K562 (cell line): ENCODE results near the gene TCFL5. TPM values are rescaled to one million over a fixed set of nuclear protein-coding genes. Genes with fewer than 3 reads are reported as not detected.

ENCODE experiments used
- ATAC-seq: fragments of 200-7000 bp; cut with Tn5 transposase; 3 replicates; pipeline ENCODE4 v1.9.1; 2020; ENCODE audit warnings: moderate library complexity
- BruUV-seq: library from RNA; stranded (reverse); fragments of 400-500 nt; replicated peaks from 2 replicates; lab custom pipeline; 2021; lab: Mats Ljungman, UMichigan
- CTCF ChIA-PET: fragments of 300-600 bp; formaldehyde crosslinking; extraction: SDS; loops from one replicate; lab custom pipeline; 2021; ENCODE audit warnings: low intra/inter-chr PET ratio; lab: Yijun Ruan, JAX
- POLR2A ChIA-PET: fragments of 300-600, 350-650 bp; sonication (Branson Sonifier 250); formaldehyde crosslinking; extraction: SDS; loops from one replicate; lab custom pipeline; 2021; ENCODE audit warnings: antibody characterized with exemption, inconsistent platforms; lab: Yijun Ruan, JAX
- DNase-seq, 4 experiments: peaks; one replicate each; pipeline versions ENCODE4 v3.0.0 to v3.0.0-alpha.2; 2011 to 2018; ENCODE audit warnings: low spot score in 3 of 4, mixed read lengths in 3 of 4; ENCODE audit errors: extremely low read depth in 1 of 4
- FAIRE-seq: peaks from 2 replicates; lab custom pipeline; 2011; peaks lifted over from hg19 to GRCh38; lab: Jason Lieb, UNC
- H2AFZ ChIP-seq: 2 replicates; pipeline ENCODE4 v1.6.0; 2011; ENCODE audit warnings: low read depth, low read length, control low read depth, inconsistent platforms
- H3K27ac ChIP-seq: fragments of 200-600 bp; 3 replicates; pipeline ENCODE4 v1.8.0; 2011; ENCODE audit warnings: low read depth, mild to moderate bottlenecking, control low read depth, inconsistent platforms, low read length, moderate library complexity, mixed read lengths; ENCODE audit errors: extremely low read depth
- H3K27me3 ChIP-seq, 2 experiments: fragments of 300-600 bp in 1 of 2; 2 replicates in 1 of 2; 3 replicates in 1 of 2; pipeline versions ENCODE4 v1.6.0 to v1.8.0; 2011; ENCODE audit warnings: inconsistent platforms in 2 of 2, low read length in 2 of 2, mild to moderate bottlenecking in 1 of 2, mixed read lengths in 1 of 2, moderate library complexity in 1 of 2; ENCODE audit not compliant: control insufficient read depth in 2 of 2, insufficient read depth in 2 of 2
- H3K36me3 ChIP-seq: fragments of 300-600 bp; 3 replicates; pipeline ENCODE4 v1.8.0; 2011; ENCODE audit warnings: mild to moderate bottlenecking, low read length, inconsistent platforms; ENCODE audit not compliant: control insufficient read depth, insufficient read depth
- H3K4me1 ChIP-seq, 2 experiments: fragments of 200-600 bp in 1 of 2; replicated peaks in 1 of 2; 2 replicates in 1 of 2; 3 replicates in 1 of 2; pipeline versions ENCODE4 v1.5.1 to v1.8.0; 2011; ENCODE audit warnings: inconsistent platforms in 2 of 2, low read length in 2 of 2, mild to moderate bottlenecking in 1 of 2, mixed read lengths in 1 of 2, moderate library complexity in 1 of 2; ENCODE audit not compliant: control insufficient read depth in 2 of 2, insufficient read depth in 2 of 2
- H3K4me2 ChIP-seq: 2 replicates; pipeline ENCODE4 v1.6.1; 2011; ENCODE audit warnings: low read length, control low read depth, inconsistent platforms, mixed read lengths; ENCODE audit not compliant: insufficient read depth
- H3K4me3 ChIP-seq: fragments of 200-600 bp; sonication (generic), shearing (Covaris generic); 2 replicates; pipeline ENCODE4 v1.5.1; 2016; ENCODE audit warnings: control low read depth, inconsistent platforms
- H3K79me2 ChIP-seq: fragments of 200-600 bp; 3 replicates; pipeline ENCODE4 v1.8.0; 2011; ENCODE audit warnings: low read length, inconsistent platforms; ENCODE audit not compliant: control insufficient read depth, insufficient read depth
- H3K9ac ChIP-seq, 2 experiments: 2 replicates each; pipeline versions ENCODE4 v1.6.0 to v1.6.1; 2011; ENCODE audit warnings: low read depth in 2 of 2, low read length in 2 of 2, control low read depth in 1 of 2, inconsistent platforms in 1 of 2, mild to moderate bottlenecking in 1 of 2, mixed read lengths in 1 of 2; ENCODE audit not compliant: insufficient read depth in 1 of 2
- H3K9me1 ChIP-seq: one replicate; pipeline ENCODE4 v1.6.0; 2011; ENCODE audit warnings: inconsistent platforms, mild to moderate bottlenecking, low read length, moderate library complexity; ENCODE audit not compliant: control insufficient read depth, insufficient read depth
- H3K9me3 ChIP-seq: replicated peaks from 2 replicates; pipeline ENCODE4 v1.5.1; 2011; ENCODE audit warnings: low read depth, low read length, inconsistent platforms; ENCODE audit not compliant: control insufficient read depth, insufficient read depth
- H4K20me1 ChIP-seq: replicated peaks from 2 replicates; pipeline ENCODE4 v1.6.1; 2011; ENCODE audit warnings: low read length, inconsistent platforms, mixed read lengths; ENCODE audit not compliant: control insufficient read depth, insufficient read depth
- ATF1 ChIP-seq, 2 experiments: fragments of 450-650 bp in 1 of 2; IDR thresholded peaks; 2 replicates each; pipeline ENCODE4 v1.6.1; 2016; ENCODE audit warnings: missing compliant biosample characterization in 1 of 2, missing genetic modification characterization in 1 of 2
- E2F3 ChIP-seq: fragments of 250-450 bp; sonication (Bioruptor Pico); IDR thresholded peaks from 2 replicates; pipeline ENCODE4 v1.4.0; 2020; ENCODE audit warnings: mild to moderate bottlenecking
- E2F6 ChIP-seq, 2 experiments: IDR thresholded peaks; 2 replicates each; pipeline ENCODE4 v1.6.1; 2011; ENCODE audit warnings: borderline replicate concordance in 1 of 2, control low read depth in 1 of 2, low read depth in 1 of 2, low read length in 1 of 2, mild to moderate bottlenecking in 1 of 2, mixed read lengths in 1 of 2, moderate library complexity in 1 of 2; ENCODE audit not compliant: insufficient read depth in 1 of 2, insufficient read length in 1 of 2, poor library complexity in 1 of 2, severe bottlenecking in 1 of 2; ENCODE audit errors: extremely low read depth in 1 of 2
- FOS ChIP-seq: IDR thresholded peaks from 3 replicates; pipeline ENCODE4 v1.6.1; 2011; ENCODE audit not compliant: insufficient read length; ENCODE audit errors: extremely low read depth
- FOXM1 ChIP-seq, 2 experiments: fragments of 450-650 bp in 1 of 2; sonication (generic) in 1 of 2; formaldehyde crosslinking in 1 of 2; IDR thresholded peaks; 2 replicates each; pipeline versions ENCODE4 v1.6.1 to v1.9.0; 2017 to 2022; ENCODE audit warnings: low read depth in 2 of 2, mild to moderate bottlenecking in 2 of 2, missing genetic modification reagents in 1 of 2, moderate library complexity in 1 of 2
- FOXP1 ChIP-seq: sonication (generic); formaldehyde crosslinking; IDR thresholded peaks from 2 replicates; pipeline ENCODE4 v1.8.0; 2022; ENCODE audit warnings: mild to moderate bottlenecking, missing genetic modification reagents
- PTTG1 ChIP-seq: fragments of 450-650 bp; IDR thresholded peaks from 2 replicates; pipeline ENCODE4 v1.6.1; 2016; ENCODE audit warnings: low read depth, mild to moderate bottlenecking, missing genetic modification characterization, missing compliant biosample characterization
- TSC22D4 ChIP-seq: fragments of 450-650 bp; IDR thresholded peaks from 2 replicates; pipeline ENCODE4 v1.6.1; 2016; ENCODE audit warnings: missing genetic modification characterization, missing biosample characterization, control low read depth
- ZBTB7A ChIP-seq: IDR thresholded peaks from 2 replicates; pipeline ENCODE4 v1.6.1; 2011; ENCODE audit warnings: low read depth, mild to moderate bottlenecking, low read length, moderate library complexity, borderline replicate concordance; ENCODE audit not compliant: control insufficient read depth
- ZKSCAN3 ChIP-seq: fragments of 250-450 bp; sonication (Bioruptor Pico); IDR thresholded peaks from 2 replicates; pipeline ENCODE4 v1.4.0; 2020
- ZNF449 ChIP-seq: fragments of 250-450 bp; sonication (Bioruptor Pico); IDR thresholded peaks from 2 replicates; pipeline ENCODE4 v1.8.0; 2022; ENCODE audit warnings: moderate library complexity, mild to moderate bottlenecking, inconsistent platforms
- WGBS: fragments of 100-300 bp; shearing (Covaris generic); methylation state at CpG from one replicate; pipeline ENCODE4 v1.1.6; 2016; ENCODE audit warnings: low coverage, mixed read lengths; ENCODE audit not compliant: insufficient coverage; ENCODE audit errors: missing lambda C conversion rate; 5-methylcytosine and 5-hydroxymethylcytosine counted together
- in situ Hi-C: fragments of 300-500 bp; cut with MboI; formaldehyde crosslinking; loops from 4 replicates; pipeline ENCODE4 v1.15.0; 2018; ENCODE audit warnings: inconsistent platforms, mixed read lengths
- intact Hi-C: fragments of 100-400 bp; cut with micrococcal nuclease; formaldehyde crosslinking; loops from 2 replicates; pipeline ENCODE4 v1.14.2; 2022
- polyA plus RNA-seq, 8 experiments: library from polyadenylated mRNA; depleted of rRNA in 4 of 8; stranded (reverse) in 5 of 8; unstranded in 3 of 8; fragments of >200 nt; fragmentation: Nextera tagmentation in 2 of 8; fragmentation: Illumina TruSeq in 1 of 8; extraction: Ambion mirVana in 2 of 8; extraction: Trizol in 1 of 8; gene quantifications; 2 replicates each; pipeline versions ENCODE4 v1.2.1 to v1.2.3, GENCODE V29; 2011 to 2014; ENCODE audit warnings: inconsistent platforms in 1 of 8, missing spikeins in 1 of 8
- total RNA-seq, 7 experiments: library from RNA; depleted of rRNA in 6 of 7; stranded (reverse); fragments of >200 nt in 6 of 7; fragmentation: Illumina TruSeq in 2 of 7; extraction: Trizol in 2 of 7; gene quantifications; 2 replicates each; pipeline versions ENCODE4 v1.2.1 to v1.2.3, GENCODE V29; 2011 to 2021; ENCODE audit warnings: low replicate concordance in 1 of 7

TCFL5 gene
- total and polyA plus RNA-seq, 9 of the 15 experiments (the other 6 are each of a cell fraction or from before 2014, with no cell fraction given), result 1.00 to 12.6 (median 9.1) TPM

GRCh38 chr20:62816884-62817873 is 44.4 kb downstream of the TCFL5 start, which contains the start of gene COL9A3:
Gene COL9A3, plus strand, starts transcription at chr20:62817050. Its CDS starts 15 bp downstream, at chr20:62817065.
- FAIRE-seq (no peak), ATAC-seq (no peak), DNase-seq (peak in 2 of 4 experiments; percentile 57 to 59)
- Histone ChIP-seq H3K4me2 (no peak within 1 kb of the TSS), H3K4me1 (peaks cover 3 to 93% of the 10 kb centered on the region in 2 experiments; a peak in 3 of 5 replicates), H3K79me2 (no peaks in the 10 kb centered on the region), H3K27ac (no peak within 1 kb of the TSS), H3K36me3 (peaks cover 8% of the 10 kb centered on the region; the same call in 2 of the 3 replicates), H3K9me1 (no peaks in the 10 kb centered on the region), H3K27me3 (peaks cover 0 to 10% of the 10 kb centered on the region in 2 experiments; a peak in 3 of 5 replicates), H4K20me1 (peaks cover 6% of the 10 kb centered on the region), H3K4me3 (no peak within 1 kb of the TSS; the same call in 1 of the 2 replicates), H3K9ac (peak within 1 kb of the TSS in 1 of 2 experiments; percentile 6; a peak in 1 of 4 replicates), H3K9me3 (no peaks in the 10 kb centered on the region), H2AFZ (no peak within 1 kb of the TSS)
- no TSS peak for BruUV-seq
- POLR2A ChIA-PET, result interaction anchor here (0.6 to 0.7 kb wide), 2 partner anchors 21 to 242 kb away, joined by 3 read pairs; partner anchors contain the start of gene MRGBP
- in situ Hi-C loops (no loop called here), intact Hi-C loops (no loop called here)
- 34% methylated on average over 25 of the region's 108 CpGs for WGBS
- CTCF ChIA-PET, result no interaction called here
- TF ChIP-seq E2F6 (IDR thresholded peaks at IDR 0.05; ENCODE audit: borderline replicate concordance in 1 of 2, extremely low read depth in 1 of 2, insufficient read depth in 1 of 2, insufficient read length in 1 of 2, low read depth in 1 of 2, low read length in 1 of 2, poor library complexity in 1 of 2, severe bottlenecking in 1 of 2) (peak in 1 of 2 experiments; percentile 33), TSC22D4 (tag) (no peak), ATF1 (CRISPR knock-in tag; IDR thresholded peaks at IDR 0.05) (no peak), ATF1 (tag; IDR thresholded peaks at IDR 0.05) (no peak), ZBTB7A (peak; percentile 25; the same call in 1 of the 2 replicates), FOXM1 (IDR thresholded peaks at IDR 0.05; ENCODE audit: low read depth) (no peak), FOXM1 (CRISPR knock-in tag; IDR thresholded peaks at IDR 0.05; ENCODE audit: low read depth) (no peak), E2F3 (CRISPR knock-in tag) (no peak), ZNF449 (CRISPR knock-in tag) (no peak), PTTG1 (tag) (no peak), ZKSCAN3 (CRISPR knock-in tag) (no peak), FOS (no peak), FOXP1 (CRISPR knock-in tag) (no peak)
